Measurements from ENCODE around the gene UFD1. TPM values are rescaled to one million over a fixed set of nuclear protein-coding genes. Genes with fewer than 3 reads are reported as not detected.

The UFD1 gene
- total and polyA plus RNA-seq, 9 of the 15 experiments (the other 6 are each of a cell fraction or from before 2014, with no cell fraction given): 238 to 645 (median 363) TPM

DNA sequence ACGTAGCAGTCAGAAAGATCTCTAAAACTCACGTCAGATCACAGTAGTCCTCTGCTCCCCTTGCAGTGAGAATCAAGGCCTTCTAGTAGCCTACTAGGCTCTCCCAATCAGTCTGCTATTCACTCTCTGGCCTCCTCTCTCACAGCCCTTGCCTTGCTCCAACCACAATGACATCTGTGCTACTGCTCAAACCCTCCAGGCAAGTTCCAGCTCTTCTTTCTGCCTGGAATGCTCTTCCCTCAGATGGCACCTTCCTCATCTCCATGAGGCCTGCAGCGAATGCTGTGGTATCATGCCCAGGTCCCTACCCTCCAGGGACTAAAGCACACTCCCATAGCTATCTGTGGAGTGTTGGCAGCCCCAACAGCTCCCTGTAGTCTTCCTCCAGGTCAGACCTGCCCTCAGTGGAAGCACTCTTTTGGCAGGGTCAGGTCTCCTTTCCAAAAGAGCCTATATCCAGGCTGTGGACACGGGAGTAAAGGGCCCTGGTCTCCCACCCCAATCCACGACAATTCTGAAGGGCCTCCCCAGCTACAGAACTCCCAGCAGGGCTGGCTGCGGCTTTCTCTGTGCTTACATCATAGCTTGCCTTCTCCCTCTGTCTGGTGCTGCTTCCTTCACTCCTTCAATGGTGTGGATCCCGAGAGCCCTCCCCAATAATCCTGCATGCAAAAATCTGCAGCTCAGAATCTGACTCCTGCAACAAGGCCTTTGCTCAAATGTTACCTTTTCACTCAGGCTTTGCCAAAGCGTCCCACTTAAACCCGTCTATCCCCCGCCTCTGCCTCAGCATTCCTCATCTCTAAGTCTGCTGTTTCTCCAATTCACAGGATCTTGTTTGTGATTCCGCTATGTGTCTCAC, 56.3 kb downstream of the UFD1 start:
- H3K9me1 ChIP-seq (ENCODE audit: control insufficient read depth, insufficient read depth, low read length): peaks cover 24% of the 10 kb centered on the region
- H3K27me3 ChIP-seq (ENCODE audit: control insufficient read depth in 2 of 2, insufficient read depth in 2 of 2, low read length in 2 of 2): no peaks in the 10 kb centered on the region
- H3K79me2 ChIP-seq (ENCODE audit: control insufficient read depth, insufficient read depth, low read length): peaks cover 100% of the 10 kb centered on the region
- intact Hi-C loops (cut with micrococcal nuclease): no loop called here
- in situ Hi-C loops (cut with MboI): no loop called here
- no TSS peak for BruUV-seq (replicated peaks)
- ChIA-PET CTCF (ENCODE audit: low intra/inter-chr PET ratio) (no interaction called here), POLR2A (interaction anchor here (0.5 to 10.1 kb wide), 18 partner anchors 9 to 1641 kb away, joined by 3 to 212 read pairs (median 4); partner anchors contain the start of genes C22orf39, CDC45, CLTCL1 and HIRA)
- WGBS (ENCODE audit: insufficient coverage, low coverage, missing lambda C conversion rate): 76% methylated on average over 11 of the region's 11 CpGs
- H3K27ac ChIP-seq (ENCODE audit: extremely low read depth, low read depth, low read length): peak overlapping the region; percentile 9; the same call in 2 of the 3 replicates
- H3K9ac ChIP-seq (ENCODE audit: insufficient read depth in 1 of 2, low read depth in 2 of 2, low read length in 2 of 2): peak overlapping the region in 1 of 2 experiments; percentile 57; a peak in 2 of 4 replicates
- H3K4me2 ChIP-seq (ENCODE audit: insufficient read depth, low read length): peak overlapping the region; percentile 6; the same call in 1 of the 2 replicates
- no peaks in the 10 kb centered on the region for H3K9me3 ChIP-seq (replicated peaks; ENCODE audit: control insufficient read depth, insufficient read depth, low read depth, low read length)
- H3K4me1 ChIP-seq (replicated peaks in 1 of 2; ENCODE audit: control insufficient read depth in 2 of 2, insufficient read depth in 2 of 2, low read length in 2 of 2): peaks cover 44 to 54% of the 10 kb centered on the region in 2 experiments
- H3K4me3 ChIP-seq: no peak overlapping the region
- DNase-seq (ENCODE audit: extremely low read depth in 1 of 4, low spot score in 3 of 4) (no peak), FAIRE-seq (no peak), ATAC-seq (peak; percentile 14)
- H3K36me3 ChIP-seq (ENCODE audit: control insufficient read depth, insufficient read depth, low read length): peaks cover 44% of the 10 kb centered on the region
- H2AFZ ChIP-seq (ENCODE audit: low read depth, low read length): no peak overlapping the region
- peaks cover 77% of the 10 kb centered on the region for H4K20me1 ChIP-seq (replicated peaks; ENCODE audit: control insufficient read depth, insufficient read depth, low read length)
- TF ChIP-seq CREB1 (IDR thresholded peaks at IDR 0.05): 0 out of 2 replicates have a peak, but pooled peaks have one; percentile 9
- no peak for TF ChIP-seq CREB1 (CRISPR knock-in tag; IDR thresholded peaks at IDR 0.05)
- no peak for TF ChIP-seq PCBP1 (IDR thresholded peaks at IDR 0.05; ENCODE audit: low read depth, low read length, poor library complexity, severe bottlenecking)
- TF ChIP-seq NONO (IDR thresholded peaks at IDR 0.05; ENCODE audit: low read depth in 2 of 2, low read length in 1 of 2): no peak
- peak; percentile 37; the same call in 1 of the 2 replicates for TF ChIP-seq ZNF764 (CRISPR knock-in tag; IDR thresholded peaks at IDR 0.05; ENCODE audit: low read depth)
- TF ChIP-seq CREM (IDR thresholded peaks at IDR 0.05; ENCODE audit: low read depth): no peak
- no peak for TF ChIP-seq LCOR (CRISPR knock-in tag; IDR thresholded peaks at IDR 0.05)
- no peak for TF ChIP-seq ZBTB33 (CRISPR knock-in tag; IDR thresholded peaks at IDR 0.05)
- TF ChIP-seq HIVEP1 (CRISPR knock-in tag; IDR thresholded peaks at IDR 0.05): 0 out of 2 replicates have a peak, but pooled peaks have one; percentile 42
- TF ChIP-seq MED1 (CRISPR knock-in tag; IDR thresholded peaks at IDR 0.05; ENCODE audit: borderline replicate concordance): no peak
- TF ChIP-seq NFATC3 (IDR thresholded peaks at IDR 0.05): no peak
- no peak for TF ChIP-seq ZFX (CRISPR knock-in tag; IDR thresholded peaks at IDR 0.05)
- peak in 1 of 2 experiments; percentile 33; a peak in 1 of 4 replicates for TF ChIP-seq MLX (CRISPR knock-in tag; conservative IDR thresholded peaks at IDR 0.05)
- TF ChIP-seq E2F3 (CRISPR knock-in tag; IDR thresholded peaks at IDR 0.05): no peak
- TF ChIP-seq, protein P1, sequence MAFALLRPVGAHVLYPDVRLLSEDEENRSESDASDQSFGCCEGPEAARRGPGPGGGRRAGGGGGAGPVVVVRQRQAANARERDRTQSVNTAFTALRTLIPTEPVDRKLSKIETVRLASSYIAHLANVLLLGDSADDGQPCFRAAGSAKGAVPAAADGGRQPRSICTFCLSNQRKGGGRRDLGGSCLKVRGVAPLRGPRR (CRISPR knock-in tag; IDR thresholded peaks at IDR 0.05): peak; percentile 54; the same call in 1 of the 2 replicates
- TF ChIP-seq, protein P2, sequence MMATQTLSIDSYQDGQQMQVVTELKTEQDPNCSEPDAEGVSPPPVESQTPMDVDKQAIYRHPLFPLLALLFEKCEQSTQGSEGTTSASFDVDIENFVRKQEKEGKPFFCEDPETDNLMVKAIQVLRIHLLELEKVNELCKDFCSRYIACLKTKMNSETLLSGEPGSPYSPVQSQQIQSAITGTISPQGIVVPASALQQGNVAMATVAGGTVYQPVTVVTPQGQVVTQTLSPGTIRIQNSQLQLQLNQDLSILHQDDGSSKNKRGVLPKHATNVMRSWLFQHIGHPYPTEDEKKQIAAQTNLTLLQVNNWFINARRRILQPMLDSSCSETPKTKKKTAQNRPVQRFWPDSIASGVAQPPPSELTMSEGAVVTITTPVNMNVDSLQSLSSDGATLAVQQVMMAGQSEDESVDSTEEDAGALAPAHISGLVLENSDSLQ (IDR thresholded peaks at IDR 0.05): no peak
- TF ChIP-seq HSF4 (CRISPR knock-in tag; IDR thresholded peaks at IDR 0.05; ENCODE audit: borderline replicate concordance): no peak
- TF ChIP-seq GABPA (tag; conservative IDR thresholded peaks at IDR 0.05; ENCODE audit: low read depth): no peak
